ENCODE data around the gene SLC25A45.

SLC25A45 gene

DNA sequence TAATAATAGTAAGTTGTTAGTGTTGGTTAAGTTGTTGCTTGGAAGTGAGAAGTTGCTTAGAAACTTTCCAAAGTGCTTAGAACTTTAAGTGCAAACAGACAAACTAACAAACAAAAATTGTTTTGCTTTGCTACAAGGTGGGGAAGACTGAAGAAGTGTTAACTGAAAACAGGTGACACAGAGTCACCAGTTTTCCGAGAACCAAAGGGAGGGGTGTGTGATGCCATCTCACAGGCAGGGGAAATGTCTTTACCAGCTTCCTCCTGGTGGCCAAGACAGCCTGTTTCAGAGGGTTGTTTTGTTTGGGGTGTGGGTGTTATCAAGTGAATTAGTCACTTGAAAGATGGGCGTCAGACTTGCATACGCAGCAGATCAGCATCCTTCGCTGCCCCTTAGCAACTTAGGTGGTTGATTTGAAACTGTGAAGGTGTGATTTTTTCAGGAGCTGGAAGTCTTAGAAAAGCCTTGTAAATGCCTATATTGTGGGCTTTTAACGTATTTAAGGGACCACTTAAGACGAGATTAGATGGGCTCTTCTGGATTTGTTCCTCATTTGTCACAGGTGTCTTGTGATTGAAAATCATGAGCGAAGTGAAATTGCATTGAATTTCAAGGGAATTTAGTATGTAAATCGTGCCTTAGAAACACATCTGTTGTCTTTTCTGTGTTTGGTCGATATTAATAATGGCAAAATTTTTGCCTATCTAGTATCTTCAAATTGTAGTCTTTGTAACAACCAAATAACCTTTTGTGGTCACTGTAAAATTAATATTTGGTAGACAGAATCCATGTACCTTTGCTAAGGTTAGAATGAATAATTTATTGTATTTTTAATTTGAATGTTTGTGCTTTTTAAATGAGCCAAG lies 42.9 kb upstream of the SLC25A45 start:
- peaks cover 44% of the 10 kb centered on the region for H3K4me1 ChIP-seq (ENCODE audit: control insufficient read depth, insufficient read depth, low read length)
- peak overlapping the region; percentile 99 for H3K4me3 ChIP-seq (ENCODE audit: low read length)
- H3K9ac ChIP-seq (ENCODE audit: low read length): peak overlapping the region; percentile 100
- no peaks in the 10 kb centered on the region for H3K27me3 ChIP-seq (ENCODE audit: control insufficient read depth, insufficient read depth, low read length)
- H3K36me3 ChIP-seq (ENCODE audit: control insufficient read depth, insufficient read depth, low read length): peaks cover 38% of the 10 kb centered on the region
- H3K27ac ChIP-seq (ENCODE audit: low read depth, low read length): peak overlapping the region; percentile 100

DNA sequence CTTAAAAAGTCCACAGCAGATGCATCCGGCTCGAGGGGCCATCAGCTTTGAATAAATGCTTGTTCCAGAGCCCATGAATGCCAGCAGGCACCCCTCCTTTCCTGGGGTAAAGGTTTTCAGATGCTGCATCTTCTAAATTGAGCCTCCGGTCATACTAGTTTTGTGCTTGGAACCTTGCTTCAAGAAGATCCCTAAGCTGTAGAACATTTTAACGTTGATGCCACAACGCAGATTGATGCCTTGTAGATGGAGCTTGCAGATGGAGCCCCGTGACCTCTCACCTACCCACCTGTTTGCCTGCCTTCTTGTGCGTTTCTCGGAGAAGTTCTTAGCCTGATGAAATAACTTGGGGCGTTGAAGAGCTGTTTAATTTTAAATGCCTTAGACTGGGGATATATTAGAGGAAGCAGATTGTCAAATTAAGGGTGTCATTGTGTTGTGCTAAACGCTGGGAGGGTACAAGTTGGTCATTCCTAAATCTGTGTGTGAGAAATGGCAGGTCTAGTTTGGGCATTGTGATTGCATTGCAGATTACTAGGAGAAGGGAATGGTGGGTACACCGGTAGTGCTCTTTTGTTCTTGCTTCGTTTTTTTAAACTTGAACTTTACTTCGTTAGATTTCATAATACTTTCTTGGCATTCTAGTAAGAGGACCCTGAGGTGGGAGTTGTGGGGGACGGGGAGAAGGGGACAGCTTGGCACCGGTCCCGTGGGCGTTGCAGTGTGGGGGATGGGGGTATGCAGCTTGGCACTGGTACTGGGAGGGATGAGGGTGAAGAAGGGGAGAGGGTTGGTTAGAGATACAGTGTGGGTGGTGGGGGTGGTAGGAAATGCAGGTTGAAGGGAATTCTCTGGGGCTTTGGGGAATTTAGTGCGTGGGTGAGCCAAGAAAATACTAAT lies 42.0 kb upstream of the SLC25A45 start:
- Histone ChIP-seq H3K4me3 (ENCODE audit: low read length) (peak overlapping the region; percentile 99), H3K4me1 (ENCODE audit: control insufficient read depth, insufficient read depth, low read length) (peaks cover 44% of the 10 kb centered on the region), H3K27me3 (ENCODE audit: control insufficient read depth, insufficient read depth, low read length) (no peaks in the 10 kb centered on the region), H3K9ac (ENCODE audit: low read length) (peak overlapping the region; percentile 100), H3K36me3 (ENCODE audit: control insufficient read depth, insufficient read depth, low read length) (peaks cover 38% of the 10 kb centered on the region), H3K27ac (ENCODE audit: low read depth, low read length) (peak overlapping the region; percentile 100)

DNA sequence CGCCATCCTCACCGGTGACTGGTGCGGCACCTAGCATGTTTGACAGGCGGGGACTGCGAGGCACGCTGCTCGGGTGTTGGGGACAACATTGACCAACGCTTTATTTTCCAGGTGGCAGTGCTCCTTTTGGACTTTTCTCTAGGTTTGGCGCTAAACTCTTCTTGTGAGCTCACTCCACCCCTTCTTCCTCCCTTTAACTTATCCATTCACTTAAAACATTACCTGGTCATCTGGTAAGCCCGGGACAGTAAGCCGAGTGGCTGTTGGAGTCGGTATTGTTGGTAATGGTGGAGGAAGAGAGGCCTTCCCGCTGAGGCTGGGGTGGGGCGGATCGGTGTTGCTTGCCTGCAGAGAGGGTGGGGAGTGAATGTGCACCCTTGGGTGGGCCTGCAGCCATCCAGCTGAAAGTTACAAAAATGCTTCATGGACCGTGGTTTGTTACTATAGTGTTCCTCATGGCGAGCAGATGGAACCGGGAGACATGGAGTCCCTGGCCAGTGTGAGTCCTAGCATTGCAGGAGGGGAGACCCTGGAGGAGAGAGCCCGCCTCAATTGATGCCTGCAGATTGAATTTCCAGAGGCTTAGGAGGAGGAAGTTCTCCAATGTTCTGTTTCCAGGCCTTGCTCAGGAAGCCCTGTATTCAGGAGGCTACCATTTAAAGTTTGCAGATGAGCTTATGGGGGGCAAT lies 41.2 kb upstream of the SLC25A45 start:
- H3K9ac ChIP-seq (ENCODE audit: low read length): peak overlapping the region; percentile 100
- H3K4me3 ChIP-seq (ENCODE audit: low read length): peak overlapping the region; percentile 99
- H3K36me3 ChIP-seq (ENCODE audit: control insufficient read depth, insufficient read depth, low read length): peaks cover 38% of the 10 kb centered on the region
- H3K4me1 ChIP-seq (ENCODE audit: control insufficient read depth, insufficient read depth, low read length): peaks cover 44% of the 10 kb centered on the region
- H3K27me3 ChIP-seq (ENCODE audit: control insufficient read depth, insufficient read depth, low read length): no peaks in the 10 kb centered on the region
- H3K27ac ChIP-seq (ENCODE audit: low read depth, low read length): peak overlapping the region; percentile 100

DNA sequence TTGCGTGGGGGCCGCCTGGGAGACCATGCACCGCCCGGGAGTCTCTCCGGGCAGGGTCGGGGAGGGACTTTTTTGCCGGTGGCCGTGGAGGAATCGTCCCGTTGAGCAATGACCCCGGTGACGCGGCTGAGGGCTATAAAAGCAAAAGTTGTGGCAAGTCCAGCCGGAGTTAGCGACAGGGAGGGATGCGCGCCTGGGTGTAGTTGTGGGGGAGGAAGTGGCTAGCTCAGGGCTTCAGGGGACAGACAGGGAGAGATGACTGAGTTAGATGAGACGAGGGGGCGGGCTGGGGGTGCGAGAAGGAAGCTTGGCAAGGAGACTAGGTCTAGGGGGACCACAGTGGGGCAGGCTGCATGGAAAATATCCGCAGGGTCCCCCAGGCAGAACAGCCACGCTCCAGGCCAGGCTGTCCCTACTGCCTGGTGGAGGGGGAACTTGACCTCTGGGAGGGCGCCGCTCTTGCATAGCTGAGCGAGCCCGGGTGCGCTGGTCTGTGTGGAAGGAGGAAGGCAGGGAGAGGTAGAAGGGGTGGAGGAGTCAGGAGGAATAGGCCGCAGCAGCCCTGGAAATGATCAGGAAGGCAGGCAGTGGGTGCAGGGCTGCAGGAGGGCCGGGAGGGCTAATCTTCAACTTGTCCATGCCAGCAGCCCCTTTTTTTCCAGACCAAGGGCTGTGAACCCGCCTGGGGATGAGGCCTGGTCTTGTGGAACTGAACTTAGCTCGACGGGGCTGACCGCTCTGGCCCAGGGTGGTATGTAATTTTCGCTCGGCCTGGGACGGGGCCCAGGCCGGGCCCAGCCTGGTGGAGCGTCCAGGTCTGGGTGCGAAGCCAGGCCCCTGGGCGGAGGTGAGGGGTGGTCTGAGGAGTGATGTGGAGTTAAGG lies 40.4 kb upstream of the SLC25A45 start, which contains the start of gene NEAT1:
NEAT1 (plus strand) TSS at position 166 of the 883 bp plus-strand sequence.
- Histone ChIP-seq H3K4me1 (ENCODE audit: control insufficient read depth, insufficient read depth, low read length) (peaks cover 44% of the 10 kb centered on the region), H3K27ac (ENCODE audit: low read depth, low read length) (peak within 1 kb of the TSS; percentile 100), H3K27me3 (ENCODE audit: control insufficient read depth, insufficient read depth, low read length) (no peaks in the 10 kb centered on the region), H3K9ac (ENCODE audit: low read length) (peak within 1 kb of the TSS; percentile 100), H3K4me3 (ENCODE audit: low read length) (peak within 1 kb of the TSS; percentile 99), H3K36me3 (ENCODE audit: control insufficient read depth, insufficient read depth, low read length) (peaks cover 38% of the 10 kb centered on the region)

DNA sequence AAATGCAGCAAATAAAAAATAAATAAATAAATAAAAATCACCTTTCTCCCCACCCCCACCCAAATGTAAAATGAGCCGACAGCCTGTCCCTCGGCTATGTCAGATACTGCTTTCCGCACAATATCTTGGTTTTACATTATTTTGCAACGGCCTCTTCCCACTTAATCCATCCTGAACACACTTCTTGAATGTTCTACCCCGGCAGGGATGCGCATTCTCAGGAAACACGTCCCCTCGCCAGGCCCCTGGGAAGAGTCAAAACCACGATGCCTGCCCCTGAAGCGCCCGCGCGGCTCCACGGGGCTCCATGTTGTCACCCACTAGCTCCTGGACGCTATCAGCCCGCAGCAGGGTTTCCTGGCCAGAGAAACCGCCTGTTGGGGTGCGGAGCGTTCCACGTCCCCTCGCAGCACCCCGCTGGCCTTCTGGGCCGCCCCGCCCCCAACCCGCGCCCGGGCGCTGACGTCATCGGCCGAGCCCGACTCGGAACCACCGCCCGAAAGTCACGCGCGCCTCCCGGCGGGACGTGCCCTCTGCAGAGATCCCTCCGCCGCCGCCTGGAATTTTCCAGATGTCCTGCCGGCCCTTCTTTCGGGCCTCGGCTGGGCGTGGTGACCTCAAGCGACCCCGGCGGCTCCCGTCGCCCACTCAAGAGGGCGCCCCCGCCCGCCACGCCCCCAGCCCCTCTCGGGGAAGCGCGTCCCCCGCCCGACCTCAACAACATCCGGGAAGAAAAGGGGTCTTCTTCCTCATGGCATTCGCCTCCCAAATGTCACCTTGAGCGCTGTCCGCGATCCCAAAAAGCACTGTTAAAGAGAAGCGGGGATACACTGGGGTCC lies 39.6 kb upstream of the SLC25A45 start:
- H3K27ac ChIP-seq (ENCODE audit: low read depth, low read length): peak overlapping the region; percentile 100
- no peaks in the 10 kb centered on the region for H3K27me3 ChIP-seq (ENCODE audit: control insufficient read depth, insufficient read depth, low read length)
- peak overlapping the region; percentile 99 for H3K4me3 ChIP-seq (ENCODE audit: low read length)
- H3K36me3 ChIP-seq (ENCODE audit: control insufficient read depth, insufficient read depth, low read length): peaks cover 31% of the 10 kb centered on the region
- peaks cover 45% of the 10 kb centered on the region for H3K4me1 ChIP-seq (ENCODE audit: control insufficient read depth, insufficient read depth, low read length)
- peak overlapping the region; percentile 100 for H3K9ac ChIP-seq (ENCODE audit: low read length)

DNA sequence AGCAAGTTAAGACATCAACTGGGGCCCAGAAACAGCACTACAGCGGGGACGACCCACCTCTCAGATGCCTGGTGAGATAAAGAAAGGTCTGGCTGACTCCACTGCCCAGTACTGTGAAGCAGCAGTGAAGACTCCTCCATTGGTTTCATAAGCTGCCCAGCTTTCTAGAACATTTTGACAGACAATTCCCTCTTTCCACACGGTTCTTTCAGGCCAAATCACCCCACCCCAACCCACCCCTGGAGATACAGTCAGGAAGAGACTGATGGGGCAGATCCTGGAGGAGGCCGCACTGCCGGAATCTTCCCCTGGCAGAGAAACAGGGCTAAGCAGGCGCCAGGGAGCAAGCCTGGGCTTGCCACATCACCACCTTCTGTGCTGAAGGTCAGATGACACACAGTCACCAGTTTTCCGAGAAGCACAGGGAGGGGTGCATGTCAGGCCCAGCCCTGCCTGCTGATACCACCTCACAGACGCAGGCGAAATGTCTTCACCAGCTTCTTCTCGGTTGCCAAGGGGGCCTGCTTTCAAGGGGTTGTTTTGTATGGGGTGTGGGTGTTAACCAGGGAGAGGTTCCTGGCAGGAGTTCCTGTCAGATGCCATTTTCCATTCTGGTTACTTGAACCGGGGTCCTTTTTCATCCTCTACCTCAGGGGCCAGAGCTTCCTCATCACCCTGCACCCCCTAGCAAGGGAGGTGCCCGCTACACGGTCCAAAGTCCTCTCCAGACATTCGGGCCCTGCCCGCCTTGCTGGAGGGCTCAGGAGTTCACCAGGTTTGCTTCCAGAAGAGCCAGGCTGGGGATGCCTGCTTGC lies 38.7 kb upstream of the SLC25A45 start:
- Histone ChIP-seq H3K9ac (ENCODE audit: low read length) (peak overlapping the region; percentile 96), H3K27ac (ENCODE audit: low read depth, low read length) (peak overlapping the region; percentile 100), H3K4me1 (ENCODE audit: control insufficient read depth, insufficient read depth, low read length) (peaks cover 50% of the 10 kb centered on the region), H3K27me3 (ENCODE audit: control insufficient read depth, insufficient read depth, low read length) (no peaks in the 10 kb centered on the region), H3K4me3 (ENCODE audit: low read length) (peak overlapping the region; percentile 75), H3K36me3 (ENCODE audit: control insufficient read depth, insufficient read depth, low read length) (peaks cover 26% of the 10 kb centered on the region)

DNA sequence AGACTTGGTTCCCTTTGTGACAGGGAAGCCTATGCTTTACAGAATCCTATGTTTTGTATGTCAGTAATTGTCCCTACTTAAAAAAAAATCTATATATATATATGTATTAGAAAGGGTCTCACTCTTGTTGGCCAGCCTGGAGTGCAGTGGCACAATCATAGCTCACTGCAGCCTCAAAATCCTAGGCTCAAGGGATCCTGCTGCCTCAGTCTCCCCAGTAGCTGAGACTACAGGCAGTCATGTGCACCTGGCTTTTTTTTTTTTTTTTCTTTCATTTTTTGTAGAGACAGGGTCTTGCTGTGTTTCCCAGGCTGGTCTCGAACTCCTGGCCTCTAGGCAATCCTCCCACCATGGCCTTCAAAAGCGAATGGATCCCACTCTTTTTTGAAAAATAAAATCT lies 38.1 kb upstream of the SLC25A45 start:
- Histone ChIP-seq H3K36me3 (ENCODE audit: control insufficient read depth, insufficient read depth, low read length) (peaks cover 24% of the 10 kb centered on the region), H3K4me1 (ENCODE audit: control insufficient read depth, insufficient read depth, low read length) (peaks cover 54% of the 10 kb centered on the region), H3K4me3 (ENCODE audit: low read length) (peak overlapping the region; percentile 75), H3K9ac (ENCODE audit: low read length) (peak overlapping the region; percentile 80), H3K27ac (ENCODE audit: low read depth, low read length) (peak overlapping the region; percentile 100), H3K27me3 (ENCODE audit: control insufficient read depth, insufficient read depth, low read length) (no peaks in the 10 kb centered on the region)

DNA sequence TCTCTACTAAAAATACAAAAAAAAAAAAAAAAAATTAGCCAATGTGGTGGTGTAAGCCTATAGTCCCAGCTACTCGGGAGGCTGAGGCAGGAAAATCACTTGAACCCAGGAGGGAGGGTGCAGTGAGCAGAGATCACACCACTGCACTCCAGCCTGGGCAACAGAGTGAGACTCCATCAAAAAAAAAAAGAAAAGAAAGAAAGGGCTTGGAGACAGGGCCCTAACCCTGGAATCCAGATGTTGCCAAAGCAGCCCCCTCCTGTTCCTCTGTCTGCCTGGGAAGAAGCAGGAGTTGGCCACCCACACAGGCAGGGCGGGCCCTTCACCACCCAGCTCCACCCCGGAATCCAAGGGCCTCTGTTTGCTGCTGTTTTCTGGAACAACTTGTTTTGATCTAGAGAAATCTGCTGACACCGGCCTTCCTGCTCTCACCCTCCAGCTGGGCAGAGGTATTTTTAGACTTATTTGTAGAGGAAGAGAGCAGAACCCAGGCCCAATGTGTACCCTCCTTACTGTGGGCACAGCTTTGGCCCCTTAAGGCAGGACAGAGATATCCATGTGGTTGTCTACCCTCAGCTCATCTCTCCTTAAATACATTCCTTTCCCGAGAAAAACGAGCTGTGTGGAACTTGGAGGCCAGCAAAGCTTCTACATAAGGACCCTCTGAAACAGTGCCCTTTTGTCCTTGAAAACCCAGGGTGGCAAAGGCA lies 37.5 kb upstream of the SLC25A45 start:
- H3K4me3 ChIP-seq (ENCODE audit: low read length): peak overlapping the region; percentile 75
- H3K36me3 ChIP-seq (ENCODE audit: control insufficient read depth, insufficient read depth, low read length): peaks cover 22% of the 10 kb centered on the region
- H3K4me1 ChIP-seq (ENCODE audit: control insufficient read depth, insufficient read depth, low read length): peaks cover 54% of the 10 kb centered on the region

DNA sequence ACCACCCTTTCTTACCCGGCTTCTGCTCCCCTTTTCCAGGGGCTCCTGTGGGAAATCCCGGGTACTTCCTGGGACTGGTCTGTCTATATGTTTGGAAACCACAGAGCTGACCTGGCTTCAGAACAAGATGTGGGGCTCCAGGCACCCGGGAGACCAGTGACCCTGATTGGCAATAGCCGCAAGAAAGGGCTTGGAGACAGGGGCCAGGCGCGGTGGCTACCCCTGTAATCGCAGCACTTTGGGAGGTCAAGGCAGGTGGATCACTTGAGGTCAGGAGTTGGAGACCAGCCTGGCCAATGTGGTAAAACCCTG lies 37.0 kb upstream of the SLC25A45 start:
- no peaks in the 10 kb centered on the region for H3K27me3 ChIP-seq (ENCODE audit: control insufficient read depth, insufficient read depth, low read length)
- H3K36me3 ChIP-seq (ENCODE audit: control insufficient read depth, insufficient read depth, low read length): peaks cover 17% of the 10 kb centered on the region
- H3K9ac ChIP-seq (ENCODE audit: low read length): peak overlapping the region; percentile 60
- H3K27ac ChIP-seq (ENCODE audit: low read depth, low read length): peak overlapping the region; percentile 100
- H3K4me3 ChIP-seq (ENCODE audit: low read length): peak overlapping the region; percentile 55
- peaks cover 54% of the 10 kb centered on the region for H3K4me1 ChIP-seq (ENCODE audit: control insufficient read depth, insufficient read depth, low read length)

More for the DNA sequence above, 37.5 kb upstream of the SLC25A45 start:
- Histone ChIP-seq H3K27ac (ENCODE audit: low read depth, low read length) (peak overlapping the region; percentile 100), H3K27me3 (ENCODE audit: control insufficient read depth, insufficient read depth, low read length) (no peaks in the 10 kb centered on the region), H3K9ac (ENCODE audit: low read length) (peak overlapping the region; percentile 78)
